Hematopoietic multipotent progenitor cell (in vitro differentiated cells): ENCODE measurements around the gene PKHD1. TPM values are rescaled to one million over a fixed set of nuclear protein-coding genes. Genes with fewer than 3 reads are reported as not detected.
"Not testable (repeated sequence)": the region's sequence is repeated elsewhere in the genome, so short reads cannot be mapped to it uniquely, and the experiment has no call there.

Experiments
- DNase-seq, 3 donors: peaks; one replicate each; pipeline ENCODE4 v3.0.0-alpha.2; 2011 to 2015; ENCODE audit warnings: low read depth in 2 of 3, low spot score in 2 of 3
- total RNA-seq: library from RNA; depleted of rRNA; stranded (reverse); fragments of >200 nt; gene quantifications from one replicate; pipeline ENCODE4 v1.2.3, GENCODE V29; 2012

Gene PKHD1
- total RNA-seq, 1 donor, result under 0.01 TPM

- DNase-seq, result no peak
These were observed 150.7 kb downstream of the PKHD1 start for GRCh38 chr6:51936531-51937290.

- DNase-seq, result no peak
These were observed 153.3 kb downstream of the PKHD1 start for GRCh38 chr6:51934098-51934497.

GRCh38 chr6:51932956-51933355 is 154.5 kb downstream of the PKHD1 start:
- no peak for DNase-seq

DNA sequence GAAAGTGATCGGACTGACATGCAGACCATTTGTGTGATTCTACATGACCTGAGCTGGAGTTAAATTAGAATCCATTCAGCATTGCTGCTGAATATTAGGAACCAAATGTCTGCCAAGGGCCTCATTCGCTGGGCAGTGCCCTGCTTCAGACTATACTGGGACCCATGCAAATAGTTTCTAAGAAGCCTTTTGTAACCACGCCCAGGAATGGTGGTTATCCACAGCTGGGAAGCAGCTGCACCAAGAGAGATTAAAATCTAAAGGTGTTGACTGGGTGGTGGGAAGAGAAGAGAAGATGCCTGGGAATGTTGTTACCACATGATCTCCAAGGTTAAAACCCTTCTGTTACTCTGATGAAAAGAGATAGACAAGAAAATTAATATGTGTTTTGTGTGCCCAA is 156.8 kb downstream of the PKHD1 start:
- no peak for DNase-seq

DNA sequence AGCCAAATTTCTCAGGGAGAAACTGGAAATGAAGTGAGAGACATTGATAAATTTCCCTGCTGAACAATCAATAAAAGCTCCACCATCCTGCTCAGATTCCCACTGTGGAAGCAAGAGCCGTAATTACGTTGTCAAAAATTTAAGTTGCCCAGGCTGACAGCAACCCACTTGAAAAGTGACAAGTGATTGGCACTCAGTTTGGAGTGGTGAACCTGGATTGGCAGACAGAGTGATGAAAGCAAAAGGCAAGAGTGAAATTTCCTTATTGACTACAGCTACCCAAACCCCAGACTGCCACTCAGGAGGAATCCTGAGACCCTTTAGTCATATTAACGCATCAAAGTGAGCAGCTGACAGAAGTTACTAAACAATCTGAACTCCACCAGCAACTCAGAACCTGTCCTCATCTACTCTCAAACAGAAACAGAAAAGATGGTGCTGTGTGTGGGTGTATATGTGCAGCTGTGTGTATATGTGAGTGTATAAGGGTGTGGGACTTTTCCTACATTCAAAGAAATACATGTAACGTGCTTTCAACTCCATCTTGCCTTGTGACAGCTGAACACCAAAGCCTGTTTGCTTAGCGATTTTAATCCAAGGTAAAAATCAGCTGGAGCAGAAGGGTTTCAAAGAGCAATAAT is 157.4 kb downstream of the PKHD1 start:
- no peak for DNase-seq

DNA sequence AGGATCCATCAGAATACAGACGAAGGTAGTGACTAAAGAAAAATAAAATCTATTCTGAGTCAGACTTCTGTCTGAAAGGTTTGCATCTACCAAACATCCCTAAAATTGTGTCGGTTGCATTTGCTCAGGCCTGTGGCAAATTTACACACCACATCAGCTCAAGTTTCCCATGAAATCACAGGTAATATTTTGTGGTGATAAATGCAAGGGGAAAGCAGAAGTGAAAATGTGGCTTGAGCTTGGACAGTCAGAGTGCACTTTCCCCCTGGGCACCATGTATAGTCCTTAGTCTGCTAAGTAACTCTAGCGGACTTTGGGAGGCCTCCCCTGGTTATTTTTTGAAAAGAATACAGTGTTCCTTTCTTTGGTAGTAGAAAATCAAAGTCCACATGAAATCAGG is 159.1 kb downstream of the PKHD1 start:
- DNase-seq, result no peak

GRCh38 chr6:51927450-51927849 is 160.0 kb downstream of the PKHD1 start:
- no peak for DNase-seq

- DNase-seq, result no peak
These were observed 161.3 kb downstream of the PKHD1 start for GRCh38 chr6:51926125-51926524.

GRCh38 chr6:51922479-51922878 is 164.9 kb downstream of the PKHD1 start:
- not testable (repeated sequence) for DNase-seq

DNA sequence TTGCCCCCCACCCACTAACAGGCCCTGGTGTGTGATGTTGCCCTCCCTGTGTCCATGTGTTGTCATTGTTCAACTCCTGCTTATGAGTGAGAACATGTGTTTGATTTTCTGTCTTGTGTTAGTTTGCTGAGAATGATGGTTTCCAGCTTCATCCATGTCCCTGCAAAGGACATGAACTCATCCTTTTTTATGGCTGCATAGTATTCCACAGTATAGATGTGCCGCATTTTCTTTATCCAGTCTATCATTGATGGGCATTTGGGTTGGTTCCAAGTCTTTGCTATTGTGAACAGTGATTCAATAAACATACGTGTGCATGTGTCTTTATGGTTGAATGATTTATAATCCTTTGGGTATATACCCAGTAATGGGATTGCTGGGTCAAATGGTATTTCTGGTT is 169.1 kb downstream of the PKHD1 start:
- not testable (repeated sequence) for DNase-seq

DNA sequence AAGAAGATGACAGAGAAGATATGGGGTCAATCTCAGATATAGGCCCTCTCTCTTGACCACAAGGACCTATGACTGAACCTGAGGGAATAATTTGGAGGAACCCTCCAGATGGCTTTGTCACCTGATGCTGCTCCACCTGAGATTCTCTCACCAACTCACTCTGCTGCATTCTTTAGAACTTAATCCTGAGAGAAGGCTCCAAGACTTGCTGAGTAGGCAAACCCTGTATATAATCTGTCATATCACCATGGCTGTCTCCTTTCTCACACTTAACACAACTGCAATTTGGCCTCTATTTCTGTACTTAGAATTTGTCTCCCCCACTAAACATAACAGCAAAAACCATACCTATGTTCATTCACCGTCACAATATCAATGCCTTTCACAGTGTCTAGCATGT is 172.3 kb downstream of the PKHD1 start:
- DNase-seq, result no peak

GRCh38 chr6:51913265-51913664 is 174.1 kb downstream of the PKHD1 start:
- DNase-seq, result peak in 2 of 3 donors; percentile 35 to 62

DNA sequence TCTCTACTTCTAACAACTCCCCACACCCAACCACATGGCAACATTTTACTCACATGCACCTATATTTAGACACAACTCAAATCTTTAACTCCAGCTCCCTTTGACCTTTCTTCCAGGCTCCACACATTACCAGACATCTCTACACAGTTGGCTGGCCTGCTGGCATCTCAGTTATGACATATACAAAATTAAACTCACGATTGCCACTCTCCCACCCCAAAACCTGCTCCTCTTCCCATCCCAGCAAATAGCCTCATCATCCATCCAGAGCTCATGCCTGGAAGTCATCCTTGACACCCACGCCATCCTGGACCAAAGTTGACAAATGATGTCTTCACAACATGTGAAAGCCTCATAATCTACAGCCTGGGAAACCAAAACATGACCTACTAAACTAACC is 176.6 kb downstream of the PKHD1 start:
- no peak for DNase-seq

- no peak for DNase-seq
These were observed 179.2 kb downstream of the PKHD1 start for GRCh38 chr6:51908243-51908642.

DNA sequence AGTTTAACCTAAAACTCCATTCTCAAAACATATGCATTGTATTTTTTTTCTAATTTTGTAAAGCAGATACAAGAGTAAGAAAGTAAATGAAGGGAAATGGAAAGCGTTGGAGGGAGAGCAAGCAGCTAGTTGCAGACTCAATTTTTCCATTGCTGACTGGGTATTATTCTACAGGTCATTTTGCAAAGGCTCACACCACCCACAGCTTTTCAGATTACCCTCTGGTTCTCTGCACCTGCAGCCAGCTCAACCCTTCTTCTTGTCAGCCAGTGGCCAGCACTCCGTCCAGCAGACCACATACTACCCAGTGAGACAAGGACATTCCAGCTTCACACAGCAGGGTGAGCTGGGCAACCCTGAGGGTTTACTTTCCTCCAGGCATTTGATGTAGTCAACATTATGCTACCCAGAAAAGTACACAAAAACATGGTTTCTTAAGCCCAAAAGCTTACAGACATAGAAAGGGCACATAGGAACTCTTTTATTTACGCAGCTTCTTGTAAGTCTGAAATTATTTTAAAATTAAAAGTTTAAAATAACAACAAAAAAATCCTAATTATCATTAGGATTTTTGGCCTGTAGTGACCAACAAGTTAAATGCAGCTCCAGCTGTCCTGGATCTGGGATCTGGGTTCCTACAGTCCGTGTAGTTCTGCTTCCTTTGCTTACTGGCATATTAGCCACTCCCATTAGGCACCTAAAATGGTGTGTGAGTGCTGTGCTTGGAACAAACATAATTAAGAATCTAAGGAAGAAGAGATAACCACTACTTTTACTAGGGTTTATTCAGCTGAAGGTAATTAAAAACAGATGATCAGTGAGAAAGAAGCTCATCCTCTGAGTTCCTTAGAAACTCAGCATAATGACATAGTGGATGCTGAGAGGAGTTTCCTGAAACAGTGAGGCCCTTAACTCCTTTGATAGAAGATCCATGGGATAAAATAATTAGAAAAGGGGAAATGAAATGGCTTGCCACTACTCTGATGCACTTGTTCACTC is 185.3 kb downstream of the PKHD1 start:
- DNase-seq, result no peak

DNA sequence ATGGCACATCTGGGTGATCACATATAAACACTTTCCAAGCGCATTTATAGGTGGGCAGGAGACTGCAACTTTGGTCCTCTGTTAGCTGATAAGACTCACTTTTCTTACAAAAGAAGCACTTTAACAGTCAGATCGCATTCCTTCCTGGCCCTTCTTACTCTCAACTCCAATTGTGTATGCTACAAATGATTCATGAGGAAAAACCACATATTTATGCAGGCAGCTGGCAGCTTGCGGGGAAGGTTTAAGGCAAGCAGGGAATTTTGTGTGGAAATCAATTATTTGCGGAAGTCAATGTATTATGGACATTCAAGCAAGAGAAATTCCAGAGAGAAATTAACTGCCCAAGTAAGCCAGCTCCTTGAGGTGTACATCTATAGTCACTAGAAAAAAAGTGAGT is 194.0 kb downstream of the PKHD1 start:
- no peak for DNase-seq

DNA sequence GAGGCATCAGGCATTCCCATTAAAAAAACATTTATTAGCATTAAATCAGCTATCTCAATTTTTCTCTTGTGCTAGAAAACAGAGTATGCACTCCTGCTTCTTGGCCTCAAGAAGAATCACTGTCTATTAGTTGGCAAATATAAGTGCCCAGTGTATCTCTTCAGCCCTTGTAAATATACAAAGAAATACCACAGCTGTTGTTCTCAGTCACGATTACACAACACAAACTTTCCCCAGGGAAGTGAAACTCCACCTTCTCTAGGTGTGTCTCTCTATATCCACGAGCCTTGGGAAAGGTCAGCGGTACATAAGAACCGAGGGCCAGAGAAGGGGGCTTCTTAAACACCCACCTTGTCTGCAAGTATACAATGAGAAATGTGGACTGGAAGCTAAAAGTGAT is 194.7 kb downstream of the PKHD1 start:
- no peak for DNase-seq

GRCh38 chr6:51892339-51892738 is 195.1 kb downstream of the PKHD1 start:
- no peak for DNase-seq

GRCh38 chr6:51891784-51892183 is 195.6 kb downstream of the PKHD1 start:
- DNase-seq, result no peak

GRCh38 chr6:51887859-51888258 is 199.6 kb downstream of the PKHD1 start:
- DNase-seq, result no peak

- no peak for DNase-seq
These were observed 201.5 kb downstream of the PKHD1 start for GRCh38 chr6:51885957-51886356.
